HEK293 (cell line): Measurements from ENCODE around the gene MPDU1.

ENCODE experiments used
- CTCF ChIA-PET: fragments of 350-600 bp; formaldehyde crosslinking; extraction: SDS; loops from one replicate; lab custom pipeline; 2021; ENCODE audit warnings: antibody characterized with exemption; lab: Yijun Ruan, JAX
- POLR2A ChIA-PET: fragments of 300-600 bp; formaldehyde crosslinking; extraction: SDS; loops from one replicate; lab custom pipeline; 2020; ENCODE audit warnings: antibody characterized with exemption, inconsistent platforms; lab: Yijun Ruan, JAX
- H3K27ac ChIP-seq: fragments of 200-500 bp; sonication (Bioruptor generic); 2 replicates; pipeline ENCODE4 v1.5.1; 2014; ENCODE audit warnings: low read depth, low read length, control low read depth, inconsistent platforms; ENCODE audit errors: extremely low read depth
- H3K36me3 ChIP-seq, 2 experiments: fragments of 200-500 bp in 1 of 2; sonication (Bioruptor generic) in 1 of 2; 1 replicate in 1 of 2; 2 replicates in 1 of 2; pipeline ENCODE4 v1.5.1; 2014 to 2017; ENCODE audit warnings: inconsistent platforms in 2 of 2, low read length in 2 of 2; ENCODE audit not compliant: control insufficient read depth in 2 of 2, insufficient read depth in 1 of 2
- H3K4me1 ChIP-seq: fragments of 200-500 bp; sonication (Bioruptor generic); 2 replicates; pipeline ENCODE4 v1.5.1; 2014; ENCODE audit warnings: mild to moderate bottlenecking, low read length, inconsistent platforms; ENCODE audit not compliant: control insufficient read depth, insufficient read depth
- H3K4me3 ChIP-seq: 2 replicates; pipeline ENCODE4 v1.5.1; 2011; ENCODE audit warnings: low read depth, mild to moderate bottlenecking, control low read depth, low read length, moderate library complexity
- H3K9me3 ChIP-seq: fragments of 200-500 bp; sonication (Bioruptor generic); 2 replicates; pipeline ENCODE4 v1.5.1; 2014; ENCODE audit warnings: low read depth, low read length, inconsistent platforms; ENCODE audit not compliant: control insufficient read depth, insufficient read depth
- BCL11B ChIP-seq: fragments of 450-650 bp; formaldehyde crosslinking; IDR thresholded peaks from 2 replicates; pipeline ENCODE4 v1.5.1; 2016; ENCODE audit warnings: low read depth, missing biosample characterization, missing genetic modification characterization
- GLI4 ChIP-seq: fragments of 450-650 bp; formaldehyde crosslinking; IDR thresholded peaks from 2 replicates; pipeline ENCODE4 v1.5.1; 2016; ENCODE audit warnings: missing biosample characterization, missing genetic modification characterization
- HOXD13 ChIP-seq: sonication (generic); formaldehyde crosslinking; IDR thresholded peaks from 2 replicates; pipeline ENCODE4 v1.8.0; 2022; ENCODE audit warnings: missing genetic modification reagents, borderline replicate concordance
- IKZF3 ChIP-seq: fragments of 450-650 bp; IDR thresholded peaks from 2 replicates; pipeline ENCODE4 v1.5.0; 2018; ENCODE audit warnings: missing biosample characterization, mild to moderate bottlenecking, missing genetic modification characterization, moderate library complexity
- KLF10 ChIP-seq: fragments of 450-650 bp; IDR thresholded peaks from 2 replicates; pipeline ENCODE4 v1.5.1; 2018; ENCODE audit warnings: missing biosample characterization, mild to moderate bottlenecking, missing genetic modification characterization
- KLF8 ChIP-seq: fragments of 450-650 bp; formaldehyde crosslinking; IDR thresholded peaks from 2 replicates; pipeline ENCODE4 v1.5.1; 2016; ENCODE audit warnings: missing biosample characterization, missing genetic modification characterization
- KLF9 ChIP-seq: fragments of 450-650 bp; formaldehyde crosslinking; IDR thresholded peaks from 2 replicates; pipeline ENCODE4 v1.5.1; 2016; ENCODE audit warnings: missing biosample characterization, missing genetic modification characterization, low read depth
- OSR2 ChIP-seq: fragments of 450-650 bp; formaldehyde crosslinking; IDR thresholded peaks from 2 replicates; pipeline ENCODE4 v1.5.1; 2016; ENCODE audit warnings: missing biosample characterization, missing genetic modification characterization
- ZNF175 ChIP-seq: fragments of 450-650 bp; formaldehyde crosslinking; IDR thresholded peaks from 2 replicates; pipeline ENCODE4 v1.5.1; 2016; ENCODE audit warnings: missing biosample characterization, missing genetic modification characterization
- ZNF239 ChIP-seq: fragments of 450-650 bp; formaldehyde crosslinking; IDR thresholded peaks from 2 replicates; pipeline ENCODE4 v1.5.1; 2016; ENCODE audit warnings: missing biosample characterization, missing genetic modification characterization
- ZNF335 ChIP-seq: fragments of 450-650 bp; formaldehyde crosslinking; conservative IDR thresholded peaks from 2 replicates; pipeline ENCODE4 v1.5.1; 2016; ENCODE audit warnings: missing biosample characterization, missing genetic modification characterization
- ZNF394 ChIP-seq: fragments of 450-650 bp; formaldehyde crosslinking; IDR thresholded peaks from 2 replicates; pipeline ENCODE4 v1.5.1; 2016; ENCODE audit warnings: missing biosample characterization, missing genetic modification characterization, mild to moderate bottlenecking, moderate library complexity, borderline replicate concordance
- ZNF416 ChIP-seq: fragments of 450-650 bp; formaldehyde crosslinking; IDR thresholded peaks from 2 replicates; pipeline ENCODE4 v1.5.1; 2016; ENCODE audit warnings: missing biosample characterization, missing genetic modification characterization
- ZNF610 ChIP-seq: fragments of 450-650 bp; formaldehyde crosslinking; IDR thresholded peaks from 2 replicates; pipeline ENCODE4 v1.5.1; 2016; ENCODE audit warnings: missing biosample characterization, missing genetic modification characterization, borderline replicate concordance
- ZNF621 ChIP-seq: fragments of 450-650 bp; formaldehyde crosslinking; IDR thresholded peaks from 2 replicates; pipeline ENCODE4 v1.5.1; 2017; ENCODE audit warnings: missing biosample characterization, missing genetic modification characterization
- ZNF626 ChIP-seq: fragments of 450-650 bp; sonication (Bioruptor Pico); formaldehyde crosslinking; IDR thresholded peaks from 2 replicates; pipeline ENCODE4 v1.5.1; 2018; ENCODE audit warnings: missing biosample characterization, missing genetic modification characterization, inconsistent platforms
- ZNF677 ChIP-seq: fragments of 450-650 bp; IDR thresholded peaks from 2 replicates; pipeline ENCODE4 v1.5.0; 2018; ENCODE audit warnings: missing biosample characterization, mild to moderate bottlenecking, missing genetic modification characterization, moderate library complexity
- TF ChIP-seq, protein P1 (sequence below): fragments of 450-650 bp; formaldehyde crosslinking; IDR thresholded peaks from 2 replicates; pipeline ENCODE4 v1.5.1; 2016; ENCODE audit warnings: missing biosample characterization, missing genetic modification characterization, low read depth
- TF ChIP-seq, protein P2 (sequence below): fragments of 450-650 bp; formaldehyde crosslinking; IDR thresholded peaks from 2 replicates; pipeline ENCODE4 v1.5.1; 2017; ENCODE audit warnings: missing biosample characterization, missing genetic modification characterization
- TF ChIP-seq, protein P3 (sequence below): fragments of 450-650 bp; formaldehyde crosslinking; IDR thresholded peaks from 2 replicates; pipeline ENCODE4 v1.5.1; 2017; ENCODE audit warnings: missing biosample characterization, missing genetic modification characterization
- TF ChIP-seq, protein P4 (sequence below): fragments of 450-650 bp; IDR thresholded peaks from 2 replicates; pipeline ENCODE4 v1.5.1; 2018; ENCODE audit warnings: missing biosample characterization, missing genetic modification characterization

The MPDU1 gene

DNA sequence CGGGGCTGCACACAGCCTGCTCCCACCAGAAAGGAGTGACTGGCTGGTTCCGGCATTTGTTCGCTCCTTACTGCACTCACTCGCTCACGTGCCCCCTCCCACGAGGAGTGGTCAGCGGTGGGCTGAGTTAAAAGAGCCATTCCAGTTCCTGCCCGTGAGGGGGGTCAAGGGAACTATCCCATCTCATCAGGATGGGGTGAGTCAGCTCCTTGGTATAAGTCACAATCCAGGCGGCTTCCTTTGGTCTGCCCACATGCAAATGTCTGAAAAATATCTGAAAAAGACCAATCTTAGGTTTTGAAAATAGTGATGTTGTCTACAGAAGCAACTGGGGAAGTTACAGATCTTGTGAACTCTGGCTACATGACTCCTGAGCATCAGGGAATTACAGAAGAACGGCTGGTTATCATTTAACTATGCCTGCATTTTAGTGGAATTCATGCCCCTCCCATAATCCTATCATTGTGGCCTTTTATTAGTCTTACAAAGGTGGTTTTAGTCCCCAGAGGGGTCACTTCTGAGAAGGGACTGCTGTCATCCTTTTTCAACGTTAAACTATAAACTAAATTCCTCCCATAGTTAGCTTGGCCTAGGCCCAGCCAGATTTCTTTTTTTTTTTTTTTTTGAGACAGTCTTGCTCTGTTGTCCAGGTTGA, 44.6 kb upstream of the MPDU1 start (continued):
- TF ChIP-seq, protein P1, sequence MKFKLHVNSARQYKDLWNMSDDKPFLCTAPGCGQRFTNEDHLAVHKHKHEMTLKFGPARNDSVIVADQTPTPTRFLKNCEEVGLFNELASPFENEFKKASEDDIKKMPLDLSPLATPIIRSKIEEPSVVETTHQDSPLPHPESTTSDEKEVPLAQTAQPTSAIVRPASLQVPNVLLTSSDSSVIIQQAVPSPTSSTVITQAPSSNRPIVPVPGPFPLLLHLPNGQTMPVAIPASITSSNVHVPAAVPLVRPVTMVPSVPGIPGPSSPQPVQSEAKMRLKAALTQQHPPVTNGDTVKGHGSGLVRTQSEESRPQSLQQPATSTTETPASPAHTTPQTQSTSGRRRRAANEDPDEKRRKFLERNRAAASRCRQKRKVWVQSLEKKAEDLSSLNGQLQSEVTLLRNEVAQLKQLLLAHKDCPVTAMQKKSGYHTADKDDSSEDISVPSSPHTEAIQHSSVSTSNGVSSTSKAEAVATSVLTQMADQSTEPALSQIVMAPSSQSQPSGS (tag by site-specific recombination), result no peak
- TF ChIP-seq, all 188 proteins: peak for 0

DNA sequence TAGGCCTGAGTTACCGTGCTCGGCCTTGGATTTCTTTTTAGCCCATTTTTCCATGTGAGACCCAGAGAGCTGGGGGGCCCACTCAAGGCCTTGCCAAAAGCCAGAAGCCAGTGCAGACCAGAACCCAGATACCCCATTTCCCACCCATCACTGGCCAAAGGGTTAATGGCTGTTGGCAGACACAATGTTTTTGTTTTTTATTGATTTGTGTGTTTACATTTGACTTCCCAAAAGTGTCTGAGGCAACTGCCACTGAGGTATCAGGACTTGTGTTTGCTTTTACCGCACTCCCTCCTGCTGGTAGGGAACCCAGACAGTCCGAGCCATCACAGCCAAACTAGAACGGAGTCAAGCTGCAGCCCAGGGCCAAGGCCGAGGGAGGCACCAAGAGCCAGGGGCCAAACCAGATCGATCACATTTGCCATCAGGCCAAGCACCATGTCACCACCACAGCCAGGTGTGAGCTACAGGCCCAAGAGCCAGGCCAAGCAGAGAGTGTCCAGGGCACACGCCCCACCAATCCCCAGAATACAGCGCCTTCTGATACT, 42.5 kb upstream of the MPDU1 start:
- ChIA-PET POLR2A (interaction anchor here (1.0 kb wide), 1 partner anchor 56 kb away, joined by 5 read pairs; no protein-coding TSS in a partner anchor), CTCF (interaction anchor here (0.6 to 3.8 kb wide), 4 partner anchors 18 to 146 kb away, joined by 3 to 18 read pairs (median 5); no protein-coding TSS in a partner anchor)
- Histone ChIP-seq H3K4me3 (no peak overlapping the region), H3K9me3 (no peaks in the 10 kb centered on the region), H3K27ac (no peak overlapping the region), H3K4me1 (no peaks in the 10 kb centered on the region), H3K36me3 (no peaks in the 10 kb centered on the region)
- TF ChIP-seq KLF8 (tag by site-specific recombination), result no peak

DNA sequence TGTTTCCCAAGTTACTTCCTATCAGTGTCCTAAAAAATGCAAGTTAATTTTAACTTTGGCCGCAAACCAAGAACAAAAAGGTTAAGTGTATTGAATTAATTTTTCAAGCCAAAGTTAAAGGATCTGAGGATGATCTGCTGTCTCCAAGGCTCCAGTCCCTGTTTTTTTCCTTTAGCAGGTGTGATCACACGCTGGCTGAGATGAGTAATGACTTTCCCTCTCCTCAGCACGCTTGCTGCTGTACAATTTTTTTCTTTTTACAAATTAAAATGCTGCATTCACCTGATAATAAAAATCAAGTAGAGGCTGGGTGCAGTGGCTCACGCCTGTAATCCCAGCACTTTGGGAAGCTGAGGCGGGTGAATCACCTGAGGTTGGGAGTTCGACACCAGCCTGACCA, 38.7 kb upstream of the MPDU1 start:
- TF ChIP-seq ZNF621, result no peak
- no peak for TF ChIP-seq OSR2 (tag by site-specific recombination)
- TF ChIP-seq ZNF610, result no peak
- TF ChIP-seq HOXD13 (CRISPR knock-in tag), result no peak
- TF ChIP-seq ZNF394 (tag by site-specific recombination), result no peak
- TF ChIP-seq KLF9 (tag by site-specific recombination), result no peak
- no peak for TF ChIP-seq GLI4 (tag by site-specific recombination)
- no peak for TF ChIP-seq ZNF416 (tag by site-specific recombination)
- TF ChIP-seq KLF10 (tag by site-specific recombination), result no peak
- TF ChIP-seq, protein P2, sequence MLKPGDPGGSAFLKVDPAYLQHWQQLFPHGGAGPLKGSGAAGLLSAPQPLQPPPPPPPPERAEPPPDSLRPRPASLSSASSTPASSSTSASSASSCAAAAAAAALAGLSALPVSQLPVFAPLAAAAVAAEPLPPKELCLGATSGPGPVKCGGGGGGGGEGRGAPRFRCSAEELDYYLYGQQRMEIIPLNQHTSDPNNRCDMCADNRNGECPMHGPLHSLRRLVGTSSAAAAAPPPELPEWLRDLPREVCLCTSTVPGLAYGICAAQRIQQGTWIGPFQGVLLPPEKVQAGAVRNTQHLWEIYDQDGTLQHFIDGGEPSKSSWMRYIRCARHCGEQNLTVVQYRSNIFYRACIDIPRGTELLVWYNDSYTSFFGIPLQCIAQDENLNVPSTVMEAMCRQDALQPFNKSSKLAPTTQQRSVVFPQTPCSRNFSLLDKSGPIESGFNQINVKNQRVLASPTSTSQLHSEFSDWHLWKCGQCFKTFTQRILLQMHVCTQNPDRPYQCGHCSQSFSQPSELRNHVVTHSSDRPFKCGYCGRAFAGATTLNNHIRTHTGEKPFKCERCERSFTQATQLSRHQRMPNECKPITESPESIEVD (tag by site-specific recombination), result no peak
- no peak for TF ChIP-seq ZNF626 (tag by site-specific recombination)
- no peak for TF ChIP-seq BCL11B (tag by site-specific recombination)
- TF ChIP-seq ZNF677 (tag by site-specific recombination), result no peak
- no peak for TF ChIP-seq ZNF239
- TF ChIP-seq, protein P3, sequence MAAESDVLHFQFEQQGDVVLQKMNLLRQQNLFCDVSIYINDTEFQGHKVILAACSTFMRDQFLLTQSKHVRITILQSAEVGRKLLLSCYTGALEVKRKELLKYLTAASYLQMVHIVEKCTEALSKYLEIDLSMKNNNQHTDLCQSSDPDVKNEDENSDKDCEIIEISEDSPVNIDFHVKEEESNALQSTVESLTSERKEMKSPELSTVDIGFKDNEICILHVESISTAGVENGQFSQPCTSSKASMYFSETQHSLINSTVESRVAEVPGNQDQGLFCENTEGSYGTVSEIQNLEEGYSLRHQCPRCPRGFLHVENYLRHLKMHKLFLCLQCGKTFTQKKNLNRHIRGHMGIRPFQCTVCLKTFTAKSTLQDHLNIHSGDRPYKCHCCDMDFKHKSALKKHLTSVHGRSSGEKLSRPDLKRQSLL, result no peak
- no peak for TF ChIP-seq ZNF175
- no peak for TF ChIP-seq IKZF3
- TF ChIP-seq, protein P4, sequence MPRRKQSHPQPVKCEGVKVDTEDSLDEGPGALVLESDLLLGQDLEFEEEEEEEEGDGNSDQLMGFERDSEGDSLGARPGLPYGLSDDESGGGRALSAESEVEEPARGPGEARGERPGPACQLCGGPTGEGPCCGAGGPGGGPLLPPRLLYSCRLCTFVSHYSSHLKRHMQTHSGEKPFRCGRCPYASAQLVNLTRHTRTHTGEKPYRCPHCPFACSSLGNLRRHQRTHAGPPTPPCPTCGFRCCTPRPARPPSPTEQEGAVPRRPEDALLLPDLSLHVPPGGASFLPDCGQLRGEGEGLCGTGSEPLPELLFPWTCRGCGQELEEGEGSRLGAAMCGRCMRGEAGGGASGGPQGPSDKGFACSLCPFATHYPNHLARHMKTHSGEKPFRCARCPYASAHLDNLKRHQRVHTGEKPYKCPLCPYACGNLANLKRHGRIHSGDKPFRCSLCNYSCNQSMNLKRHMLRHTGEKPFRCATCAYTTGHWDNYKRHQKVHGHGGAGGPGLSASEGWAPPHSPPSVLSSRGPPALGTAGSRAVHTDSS (tag by site-specific recombination), result no peak
- no peak for TF ChIP-seq ZNF335 (tag by site-specific recombination)
- Histone ChIP-seq H3K4me3 (no peak overlapping the region), H3K27ac (no peak overlapping the region), H3K9me3 (no peaks in the 10 kb centered on the region), H3K4me1 (peaks cover 3% of the 10 kb centered on the region; the same call in 1 of the 2 replicates), H3K36me3 (no peaks in the 10 kb centered on the region)
- ChIA-PET CTCF (interaction anchor here (1.1 to 6.2 kb wide), 3 partner anchors 16 to 21 kb away, joined by 4 to 60 read pairs (median 18); partner anchors contain the start of gene SENP3), POLR2A (no interaction called here)
